Measurements from ENCODE around the gene SIPA1L3. TPM values are rescaled to one million over a fixed set of nuclear protein-coding genes. Genes with fewer than 3 reads are reported as not detected.
"Not testable (repeated sequence)": the region's sequence is repeated elsewhere in the genome, so short reads cannot be mapped to it uniquely, and the experiment has no call there.

SIPA1L3 gene
- total RNA-seq, 1 donor from 2014 or later, result 27.1 TPM

- H3K36me3 ChIP-seq, result no peaks in the 10 kb centered on the region
- no peak overlapping the region for H3K27ac ChIP-seq
- intact Hi-C loops (cut with DNase I), result no loop called here
- H3K4me3 ChIP-seq, result no peak overlapping the region
- H3K4me1 ChIP-seq, result no peaks in the 10 kb centered on the region
- no peaks in the 10 kb centered on the region for H3K9me3 ChIP-seq
- H3K27me3 ChIP-seq, result no peaks in the 10 kb centered on the region
- TF ChIP-seq CTCF (IDR thresholded peaks at IDR 0.05), result no peak
- DNase-seq (ENCODE audit: low spot score in 2 of 2), result no peak
Measured at GRCh38 chr19:38022791-38023670, 116.0 kb downstream of the SIPA1L3 start.

GRCh38 chr19:38023671-38024541 lies 116.9 kb downstream of the SIPA1L3 start:
- no peaks in the 10 kb centered on the region for H3K36me3 ChIP-seq
- H3K9me3 ChIP-seq, result no peaks in the 10 kb centered on the region
- H3K4me1 ChIP-seq, result no peaks in the 10 kb centered on the region
- no peak for TF ChIP-seq CTCF (IDR thresholded peaks at IDR 0.05)
- H3K27me3 ChIP-seq, result no peaks in the 10 kb centered on the region
- H3K27ac ChIP-seq, result no peak overlapping the region
- intact Hi-C loops (cut with DNase I), result no loop called here
- H3K4me3 ChIP-seq, result no peak overlapping the region
- DNase-seq (ENCODE audit: low spot score in 2 of 2), result no peak

GRCh38 chr19:38024992-38025908 lies 118.2 kb downstream of the SIPA1L3 start:
- no peak for DNase-seq (ENCODE audit: low spot score in 2 of 2)
- H3K9me3 ChIP-seq, result no peaks in the 10 kb centered on the region
- H3K27ac ChIP-seq, result no peak overlapping the region
- no peak for TF ChIP-seq CTCF (IDR thresholded peaks at IDR 0.05)
- intact Hi-C loops (cut with DNase I), result no loop called here
- H3K4me1 ChIP-seq, result no peaks in the 10 kb centered on the region
- H3K27me3 ChIP-seq, result no peaks in the 10 kb centered on the region
- H3K4me3 ChIP-seq, result no peak overlapping the region
- no peaks in the 10 kb centered on the region for H3K36me3 ChIP-seq

GRCh38 chr19:38025909-38026307 lies 118.9 kb downstream of the SIPA1L3 start:
- Histone ChIP-seq H3K36me3 (peaks cover 0 to 2% of the 10 kb centered on the region in 2 donors), H3K27me3 (no peaks in the 10 kb centered on the region), H3K27ac (no peak overlapping the region), H3K4me3 (no peak overlapping the region), H3K4me1 (no peaks in the 10 kb centered on the region), H3K9me3 (no peaks in the 10 kb centered on the region)
- intact Hi-C loops (cut with DNase I), result no loop called here
- no peak for TF ChIP-seq CTCF (IDR thresholded peaks at IDR 0.05)
- DNase-seq (ENCODE audit: low spot score in 2 of 2), result no peak

GRCh38 chr19:38028913-38029510 lies 122.0 kb downstream of the SIPA1L3 start:
- no peak for DNase-seq (ENCODE audit: low spot score in 2 of 2)
- no peak for TF ChIP-seq CTCF (IDR thresholded peaks at IDR 0.05)
- no peaks in the 10 kb centered on the region for H3K9me3 ChIP-seq
- peaks cover 0 to 2% of the 10 kb centered on the region in 2 donors for H3K36me3 ChIP-seq
- H3K27ac ChIP-seq, result no peak overlapping the region
- intact Hi-C loops (cut with DNase I), result no loop called here
- H3K4me3 ChIP-seq, result no peak overlapping the region
- no peaks in the 10 kb centered on the region for H3K4me1 ChIP-seq
- H3K27me3 ChIP-seq, result no peaks in the 10 kb centered on the region

GRCh38 chr19:38030001-38030400 lies 123.0 kb downstream of the SIPA1L3 start:
- H3K36me3 ChIP-seq; H3K27me3 ChIP-seq; intact Hi-C loops (cut with DNase I); H3K9me3 ChIP-seq; H3K4me1 ChIP-seq; H3K4me3 ChIP-seq; H3K27ac ChIP-seq; DNase-seq (ENCODE audit: low spot score in 2 of 2): not testable (repeated sequence)
